Transverse colon (tissue), 4 donors: Measurements from ENCODE around the gene NLGN1. TPM values are rescaled to one million over a fixed set of nuclear protein-coding genes. Genes with fewer than 3 reads are reported as not detected.

ENCODE experiments used
- DNase-seq: peaks from one replicate; pipeline ENCODE4 v3.0.0-alpha.2; 2019
- H3K27ac ChIP-seq, 4 donors: fragments of 200-600 bp; sonication (generic); 2 replicates each; pipeline ENCODE4 v1.5.1; 2016 to 2018; ENCODE audit warnings: inconsistent platforms in 4 of 4
- H3K27me3 ChIP-seq: fragments of 200-600 bp; sonication (generic); 2 replicates; pipeline ENCODE4 v1.5.1; 2017; ENCODE audit warnings: inconsistent platforms
- H3K36me3 ChIP-seq, 4 donors: fragments of 200-600 bp; sonication (generic); 2 replicates each; pipeline ENCODE4 v1.5.1; 2017 to 2019; ENCODE audit warnings: inconsistent platforms in 4 of 4
- H3K4me1 ChIP-seq, 4 donors: fragments of 200-600 bp; sonication (generic); 2 replicates each; pipeline ENCODE4 v1.5.1; 2017 to 2020; ENCODE audit warnings: inconsistent platforms in 4 of 4
- H3K4me3 ChIP-seq, 4 donors: fragments of 200-600 bp; sonication (generic); 1 replicate in 1 of 4; 2 replicates in 3 of 4; pipeline versions ENCODE4 v1.5.1 to v1.6.1; 2017 to 2019; ENCODE audit warnings: inconsistent platforms in 4 of 4
- H3K9me3 ChIP-seq, 2 donors: fragments of 200-600 bp; sonication (generic); 2 replicates each; pipeline ENCODE4 v1.5.1; 2017 to 2019; ENCODE audit warnings: inconsistent platforms in 2 of 2
- CTCF ChIP-seq, 5 experiments: fragments of 200-600 bp in 3 of 5; fragments of 450-650 bp in 2 of 5; sonication (generic) in 3 of 5; IDR thresholded peaks; 1 replicate in 2 of 5; 2 replicates in 3 of 5; pipeline ENCODE4 v1.5.1; 2016 to 2017; ENCODE audit warnings: antibody characterized with exemption in 5 of 5, inconsistent platforms in 3 of 5, mild to moderate bottlenecking in 2 of 5, moderate library complexity in 1 of 5
- EP300 ChIP-seq: sonication (generic); formaldehyde crosslinking; IDR thresholded peaks from one replicate; pipeline ENCODE4 v1.6.1; 2017; ENCODE audit warnings: antibody characterized with exemption, low read depth
- POLR2A ChIP-seq: fragments of 450-650 bp; IDR thresholded peaks from one replicate; pipeline ENCODE4 v1.6.1; 2016; ENCODE audit warnings: antibody characterized with exemption, mild to moderate bottlenecking, moderate library complexity
- POLR2AphosphoS5 ChIP-seq, 3 donors: sonication (generic); formaldehyde crosslinking; IDR thresholded peaks; one replicate each; pipeline ENCODE4 v1.6.1; 2016; ENCODE audit warnings: antibody characterized with exemption in 3 of 3
- WGBS, 2 donors: methylation state at CpG; one replicate each; pipeline ENCODE4 v1.1.5; 2018; ENCODE audit warnings: low coverage in 1 of 2; 5-methylcytosine and 5-hydroxymethylcytosine counted together
- in situ Hi-C, 4 donors: fragments of 200-750 bp; cut with MboI; loops; one replicate each; pipeline versions ENCODE4 v1.15.0 to v1.15.1; 2017; ENCODE audit warnings: low sequenced_read_pairs in 3 of 4, low pct_ligation_motif_present in 1 of 4, low pct_unique_long_range_greater_than_20kb in 1 of 4
- intact Hi-C: fragments of 100-400 bp; cut with DNase I; formaldehyde crosslinking; loops from one replicate; pipeline ENCODE4 v1.15.1; 2023; ENCODE audit warnings: low total_unique reads
- total RNA-seq, 4 donors: library from RNA; depleted of rRNA; stranded (reverse); fragments of >200 nt; gene quantifications; one replicate each; pipeline ENCODE4 v1.1.0, GENCODE V29; 2016

NLGN1 gene
- total RNA-seq, 4 donors from 2014 or later, result 0.40 to 5.2 (median 1.9) TPM; not detected in 1

GRCh38 chr3:174308736-174309135 lies 911.2 kb downstream of the NLGN1 start:
- Histone ChIP-seq H3K4me1 (no peaks in the 10 kb centered on the region), H3K27ac (no peak overlapping the region), H3K27me3 (no peaks in the 10 kb centered on the region), H3K9me3 (no peaks in the 10 kb centered on the region), H3K4me3 (no peak overlapping the region), H3K36me3 (no peaks in the 10 kb centered on the region)
- DNase-seq, result no peak
- 85 to 100% methylated on average over 1 of the region's 1 CpG for WGBS, 2 donors
- intact Hi-C loops (no loop called here), in situ Hi-C loops (no loop called here)
- TF ChIP-seq CTCF (IDR thresholded peaks at IDR 0.05) (no peak), POLR2AphosphoS5 (IDR thresholded peaks at IDR 0.05) (no peak), EP300 (no peak), POLR2A (no peak)

DNA sequence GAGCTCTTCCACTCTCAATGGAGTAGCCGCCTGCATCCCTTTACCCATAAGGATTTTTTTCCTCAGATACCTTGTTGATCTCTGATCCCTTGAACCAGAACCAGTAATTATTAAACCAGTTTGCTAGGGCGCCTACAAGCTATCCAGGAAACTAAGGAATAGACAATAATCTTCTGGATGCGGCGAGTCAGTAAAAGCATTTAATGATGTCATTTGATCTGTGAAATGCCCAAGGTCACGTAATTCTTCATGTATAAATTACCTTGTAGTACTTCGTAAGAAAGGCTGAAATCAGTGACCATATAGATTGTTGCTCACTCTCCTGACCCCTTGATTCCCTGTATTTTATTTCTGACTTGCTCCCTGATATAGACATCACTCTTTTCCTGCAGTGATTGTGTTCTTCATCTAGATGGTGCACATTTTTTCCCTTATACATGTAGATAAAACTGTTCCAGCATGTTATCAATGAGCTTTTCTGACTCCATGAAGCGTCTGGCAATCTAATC lies 913.0 kb downstream of the NLGN1 start:
- no peak for DNase-seq
- no peaks in the 10 kb centered on the region for H3K9me3 ChIP-seq
- H3K4me3 ChIP-seq, result no peak overlapping the region
- WGBS, 2 donors, result 73 to 79% methylated on average over 7 of the region's 7 CpGs
- no peaks in the 10 kb centered on the region for H3K4me1 ChIP-seq
- in situ Hi-C loops (no loop called here), intact Hi-C loops (no loop called here)
- no peak for TF ChIP-seq POLR2A
- TF ChIP-seq CTCF (IDR thresholded peaks at IDR 0.05), result no peak
- no peak for TF ChIP-seq POLR2AphosphoS5 (IDR thresholded peaks at IDR 0.05)
- TF ChIP-seq EP300, result no peak
- no peaks in the 10 kb centered on the region for H3K27me3 ChIP-seq
- H3K36me3 ChIP-seq, result no peaks in the 10 kb centered on the region
- H3K27ac ChIP-seq, result no peak overlapping the region

GRCh38 chr3:174315225-174315624 lies 917.7 kb downstream of the NLGN1 start:
- intact Hi-C loops, result no loop called here
- Histone ChIP-seq H3K4me3 (no peak overlapping the region), H3K27me3 (no peaks in the 10 kb centered on the region), H3K4me1 (no peaks in the 10 kb centered on the region), H3K36me3 (no peaks in the 10 kb centered on the region), H3K27ac (no peak overlapping the region), H3K9me3 (no peaks in the 10 kb centered on the region)
- 92 to 97% methylated on average over 2 of the region's 2 CpGs for WGBS, 2 donors
- DNase-seq, result no peak
- no peak for TF ChIP-seq CTCF (IDR thresholded peaks at IDR 0.05)
- no peak for TF ChIP-seq POLR2AphosphoS5 (IDR thresholded peaks at IDR 0.05)
- no peak for TF ChIP-seq POLR2A
- TF ChIP-seq EP300, result no peak
- in situ Hi-C loops, result no loop called here

- TF ChIP-seq POLR2AphosphoS5 (IDR thresholded peaks at IDR 0.05), result no peak
- TF ChIP-seq CTCF (IDR thresholded peaks at IDR 0.05), result no peak
- no peak for TF ChIP-seq EP300
- TF ChIP-seq POLR2A, result no peak
- no peak for DNase-seq
- H3K36me3 ChIP-seq, result no peaks in the 10 kb centered on the region
- H3K4me1 ChIP-seq, result no peaks in the 10 kb centered on the region
- H3K27me3 ChIP-seq, result no peaks in the 10 kb centered on the region
- WGBS, 2 donors, result 38 to 66% methylated on average over 1 of the region's 1 CpG
- H3K27ac ChIP-seq, result no peak overlapping the region
- no peak overlapping the region for H3K4me3 ChIP-seq
- in situ Hi-C loops, result no loop called here
- H3K9me3 ChIP-seq, result no peaks in the 10 kb centered on the region
- intact Hi-C loops, result no loop called here
These were observed 919.5 kb downstream of the NLGN1 start for GRCh38 chr3:174317005-174317404.
